BJ (cell line): ENCODE results near the gene SGCA. TPM values are rescaled to one million over a fixed set of nuclear protein-coding genes. Genes with fewer than 3 reads are reported as not detected.
A peak's percentile ranks its signal among the peaks of the same experiment; 100 is the strongest.

Experiments
- CTCF ChIA-PET: fragments of 350-600 bp; formaldehyde crosslinking; extraction: SDS; loops from one replicate; lab custom pipeline; 2021; ENCODE audit warnings: antibody characterized with exemption, inconsistent platforms; lab: Yijun Ruan, JAX
- POLR2A ChIA-PET: fragments of 300-600 bp; sonication (Branson Sonifier 250); formaldehyde crosslinking; extraction: SDS; loops from one replicate; lab custom pipeline; 2021; ENCODE audit warnings: antibody characterized with exemption; lab: Charles Lee
- DNase-seq: peaks from one replicate; pipeline ENCODE4 v3.0.0-alpha.2; 2011; ENCODE audit warnings: low read depth
- H3K27me3 ChIP-seq: 2 replicates; pipeline ENCODE4 v1.6.0; 2011; ENCODE audit warnings: low read length; ENCODE audit not compliant: control insufficient read depth, insufficient read depth
- H3K36me3 ChIP-seq: 2 replicates; pipeline ENCODE4 v1.5.1; 2011; ENCODE audit warnings: low read length; ENCODE audit not compliant: control insufficient read depth, insufficient read depth
- H3K4me3 ChIP-seq: 2 replicates; pipeline ENCODE4 v1.5.1; 2011; ENCODE audit warnings: low read depth, mild to moderate bottlenecking, control low read depth, low read length
- CTCF ChIP-seq: IDR thresholded peaks from 2 replicates; pipeline ENCODE4 v1.5.1; 2011; ENCODE audit warnings: low read depth, mild to moderate bottlenecking, control low read depth, inconsistent platforms, low read length, moderate library complexity; ENCODE audit not compliant: insufficient read depth
- polyA plus RNA-seq: library from polyadenylated mRNA; depleted of rRNA; stranded (reverse); fragments of >200 nt; gene quantifications from 2 replicates; pipeline ENCODE4 v1.2.3, GENCODE V29; 2011

Gene SGCA
- polyA plus RNA-seq, 1 experiment, result 0.40 TPM

GRCh38 chr17:50199211-50199802, 33.5 kb downstream of the SGCA start:
- ChIA-PET POLR2A (interaction anchor here (0.6 to 6.3 kb wide), 5 partner anchors 9 to 71 kb away, joined by 5 to 286 read pairs (median 58); partner anchors contain the start of gene TMEM92), CTCF (interaction anchor here (1.1 to 23.7 kb wide), 8 partner anchors 13 to 105 kb away, joined by 3 to 515 read pairs (median 6); partner anchors contain the start of gene TMEM92)
- no peak for TF ChIP-seq CTCF
- no peak for DNase-seq
- Histone ChIP-seq H3K36me3 (peaks cover 56% of the 10 kb centered on the region), H3K27me3 (no peaks in the 10 kb centered on the region), H3K4me3 (peak overlapping the region; percentile 97)

GRCh38 chr17:50199803-50200456, 34.1 kb downstream of the SGCA start:
- DNase-seq, result no peak
- ChIA-PET POLR2A (interaction anchor here (0.5 to 6.3 kb wide), 12 partner anchors 9 to 90 kb away, joined by 3 to 286 read pairs (median 11); partner anchors contain the start of gene TMEM92), CTCF (interaction anchor here (0.6 to 23.7 kb wide), 12 partner anchors 12 to 106 kb away, joined by 3 to 515 read pairs (median 5); partner anchors contain the start of gene TMEM92)
- Histone ChIP-seq H3K36me3 (peaks cover 50% of the 10 kb centered on the region), H3K27me3 (no peaks in the 10 kb centered on the region), H3K4me3 (peak overlapping the region; percentile 97)
- no peak for TF ChIP-seq CTCF

- no peak for DNase-seq
- TF ChIP-seq CTCF, result peak; percentile 90
- Histone ChIP-seq H3K36me3 (peaks cover 43% of the 10 kb centered on the region), H3K4me3 (peak overlapping the region; percentile 97), H3K27me3 (no peaks in the 10 kb centered on the region)
- ChIA-PET CTCF (interaction anchor here (0.6 to 23.7 kb wide), 17 partner anchors 12 to 106 kb away, joined by 3 to 515 read pairs (median 5); partner anchors contain the start of gene TMEM92), POLR2A (interaction anchor here (0.5 to 6.3 kb wide), 12 partner anchors 10 to 89 kb away, joined by 3 to 286 read pairs (median 24); partner anchors contain the start of gene TMEM92)
Observed at GRCh38 chr17:50200457-50201275, 34.9 kb downstream of the SGCA start.

- CTCF ChIA-PET, result interaction anchor here (0.6 to 23.7 kb wide), 13 partner anchors 11 to 107 kb away, joined by 3 to 515 read pairs (median 6); partner anchors contain the start of gene TMEM92
- DNase-seq, result no peak
- Histone ChIP-seq H3K27me3 (no peaks in the 10 kb centered on the region), H3K4me3 (peak within 1 kb of the TSS; percentile 97), H3K36me3 (peaks cover 36% of the 10 kb centered on the region)
- no peak for TF ChIP-seq CTCF
- POLR2A ChIA-PET, result interaction anchor here (0.6 to 6.3 kb wide), 19 partner anchors 10 to 150 kb away, joined by 3 to 286 read pairs (median 8); partner anchors contain the start of gene TMEM92
Observed at GRCh38 chr17:50201276-50201854, 35.6 kb downstream of the SGCA start, which contains the start of gene COL1A1. COL1A1 (minus strand) TSS chr17:50201631; CDS start chr17:50201513, 118 bp downstream.
